ENCODE measurements around the gene RAB7B. TPM values are rescaled to one million over a fixed set of nuclear protein-coding genes. Genes with fewer than 3 reads are reported as not detected.

The RAB7B gene
- total RNA-seq, 1 experiment from 2014 or later = not detected

GRCh38 chr1:205961405-205961804 is 41.8 kb downstream of the RAB7B start:
- no peak overlapping the region for H3K4me3 Mint-ChIP-seq
- ATAC-seq (no peak), DNase-seq (ENCODE audit: low spot score) (no peak)
- no peaks in the 10 kb centered on the region for H3K36me3 Mint-ChIP-seq
- no peaks in the 10 kb centered on the region for H3K9me3 Mint-ChIP-seq
- ChIA-PET CTCF (interaction anchor here (1.6 to 4.6 kb wide), 3 partner anchors 16 to 43 kb away, joined by 4 to 26 read pairs (median 8); no protein-coding TSS in a partner anchor), POLR2A (no interaction called here)
- H3K4me1 Mint-ChIP-seq = peaks cover 9% of the 10 kb centered on the region
- TF ChIP-seq GRHL2 (CRISPR knock-in tag; IDR thresholded peaks at IDR 0.05; ENCODE audit: insufficient replicate concordance, severe bottlenecking) = no peak
- no peak for TF ChIP-seq IRF2 (CRISPR knock-in tag; IDR thresholded peaks at IDR 0.05; ENCODE audit: borderline replicate concordance, low read depth)
- TF ChIP-seq RORB (CRISPR knock-in tag; IDR thresholded peaks at IDR 0.05) = no peak
- no peak for TF ChIP-seq ZNF317 (CRISPR knock-in tag; IDR thresholded peaks at IDR 0.05; ENCODE audit: borderline replicate concordance, low read depth)
- TF ChIP-seq ZNF281 (CRISPR knock-in tag; IDR thresholded peaks at IDR 0.05) = no peak
- no peak for TF ChIP-seq SMAD4 (CRISPR knock-in tag; IDR thresholded peaks at IDR 0.05)
- TF ChIP-seq E2F1 (CRISPR knock-in tag; IDR thresholded peaks at IDR 0.05) = no peak
- TF ChIP-seq GABPB1 (CRISPR knock-in tag; IDR thresholded peaks at IDR 0.05) = no peak
- TF ChIP-seq CDX4 (CRISPR knock-in tag; IDR thresholded peaks at IDR 0.05; ENCODE audit: borderline replicate concordance) = no peak
- no peak for TF ChIP-seq ZNF671 (CRISPR knock-in tag; IDR thresholded peaks at IDR 0.05)
- no peak for TF ChIP-seq ELF4 (CRISPR knock-in tag; IDR thresholded peaks at IDR 0.05; ENCODE audit: low read depth)
- no peak for TF ChIP-seq TEAD4 (CRISPR knock-in tag; IDR thresholded peaks at IDR 0.05)
- TF ChIP-seq USF2 (CRISPR knock-in tag; IDR thresholded peaks at IDR 0.05) = no peak
- TF ChIP-seq KAT7 (CRISPR knock-in tag; IDR thresholded peaks at IDR 0.05; ENCODE audit: borderline replicate concordance) = no peak
- no peaks in the 10 kb centered on the region; the same call in 1 of the 2 replicates for H3K27me3 Mint-ChIP-seq (ENCODE audit: low read depth)
- H3K27ac Mint-ChIP-seq = no peak overlapping the region

GRCh38 chr1:205959789-205960188 is 43.4 kb downstream of the RAB7B start:
- H3K36me3 Mint-ChIP-seq = no peaks in the 10 kb centered on the region
- H3K9me3 Mint-ChIP-seq = no peaks in the 10 kb centered on the region
- peaks cover 8% of the 10 kb centered on the region for H3K4me1 Mint-ChIP-seq
- TF ChIP-seq ZSCAN18 (CRISPR knock-in tag; IDR thresholded peaks at IDR 0.05) (no peak), GTF2I (CRISPR knock-in tag; conservative IDR thresholded peaks at IDR 0.05) (0 out of 2 replicates have a peak, but pooled peaks have one; percentile 10)
- H3K4me3 Mint-ChIP-seq = no peak overlapping the region
- POLR2A ChIA-PET = no interaction called here
- H3K27ac Mint-ChIP-seq = no peak overlapping the region
- CTCF ChIA-PET = interaction anchor here (1.6 to 5.3 kb wide), 4 partner anchors 17 to 41 kb away, joined by 4 to 45 read pairs (median 17); no protein-coding TSS in a partner anchor
- no peak for DNase-seq (ENCODE audit: low spot score)
- no peaks in the 10 kb centered on the region; the same call in 1 of the 2 replicates for H3K27me3 Mint-ChIP-seq (ENCODE audit: low read depth)
- ATAC-seq = no peak

Data from WTC11 (cell line).